GM06990 (cell line): Measurements from ENCODE around the gene TRAM2.

ENCODE experiments used
- DNase-seq: peaks from one replicate; pipeline ENCODE4 v3.0.0-alpha.2; 2011; ENCODE audit not compliant: insufficient read length; ENCODE audit errors: extremely low read depth
- H3K27me3 ChIP-seq: replicated peaks from 2 replicates; pipeline ENCODE4 v1.6.0; 2011; ENCODE audit warnings: low read length; ENCODE audit not compliant: control insufficient read depth, insufficient read depth
- H3K36me3 ChIP-seq: 2 replicates; pipeline ENCODE4 v1.5.1; 2011; ENCODE audit warnings: low read length; ENCODE audit not compliant: control insufficient read depth, insufficient read depth
- H3K4me3 ChIP-seq: replicated peaks from 2 replicates; pipeline ENCODE4 v1.5.1; 2011; ENCODE audit warnings: low read depth, mild to moderate bottlenecking, control low read depth, low read length
- CTCF ChIP-seq: IDR thresholded peaks from 2 replicates; pipeline ENCODE4 v1.5.1; 2011; ENCODE audit warnings: low read length, control low read depth, mild to moderate bottlenecking, inconsistent platforms; ENCODE audit not compliant: insufficient read depth, poor library complexity, severe bottlenecking

TRAM2 gene

GRCh38 chr6:52572536-52572935 lies 4.3 kb downstream of the TRAM2 start:
- DNase-seq: no peak
- H3K4me3 ChIP-seq: 0 out of 2 replicates have a peak overlapping the region, but pooled peaks have one; percentile 18
- no peak for TF ChIP-seq CTCF
- H3K27me3 ChIP-seq: no peaks in the 10 kb centered on the region
- peaks cover 1% of the 10 kb centered on the region for H3K36me3 ChIP-seq

- no peak for TF ChIP-seq CTCF
- DNase-seq: no peak
- H3K36me3 ChIP-seq: peaks cover 1% of the 10 kb centered on the region
- H3K4me3 ChIP-seq: no peak overlapping the region
- H3K27me3 ChIP-seq: no peaks in the 10 kb centered on the region
Observed at GRCh38 chr6:52571099-52571755, 5.6 kb downstream of the TRAM2 start.

- H3K36me3 ChIP-seq: peaks cover 1% of the 10 kb centered on the region
- no peak overlapping the region for H3K4me3 ChIP-seq
- TF ChIP-seq CTCF: no peak
- H3K27me3 ChIP-seq: no peaks in the 10 kb centered on the region
- DNase-seq: no peak
Observed at GRCh38 chr6:52570291-52570700, 6.6 kb downstream of the TRAM2 start.

- H3K36me3 ChIP-seq: peaks cover 1% of the 10 kb centered on the region
- no peak for TF ChIP-seq CTCF
- no peaks in the 10 kb centered on the region for H3K27me3 ChIP-seq
- no peak for DNase-seq
- H3K4me3 ChIP-seq: no peak overlapping the region
Observed at GRCh38 chr6:52568320-52568719, 8.5 kb downstream of the TRAM2 start.

- Histone ChIP-seq H3K27me3 (no peaks in the 10 kb centered on the region), H3K4me3 (no peak overlapping the region), H3K36me3 (no peaks in the 10 kb centered on the region; the same call in 1 of the 2 replicates)
- DNase-seq: no peak
- no peak for TF ChIP-seq CTCF
Observed at GRCh38 chr6:52566853-52567279, 10.0 kb downstream of the TRAM2 start.
